ENCODE results near the gene KIF15.

The KIF15 gene

DNA sequence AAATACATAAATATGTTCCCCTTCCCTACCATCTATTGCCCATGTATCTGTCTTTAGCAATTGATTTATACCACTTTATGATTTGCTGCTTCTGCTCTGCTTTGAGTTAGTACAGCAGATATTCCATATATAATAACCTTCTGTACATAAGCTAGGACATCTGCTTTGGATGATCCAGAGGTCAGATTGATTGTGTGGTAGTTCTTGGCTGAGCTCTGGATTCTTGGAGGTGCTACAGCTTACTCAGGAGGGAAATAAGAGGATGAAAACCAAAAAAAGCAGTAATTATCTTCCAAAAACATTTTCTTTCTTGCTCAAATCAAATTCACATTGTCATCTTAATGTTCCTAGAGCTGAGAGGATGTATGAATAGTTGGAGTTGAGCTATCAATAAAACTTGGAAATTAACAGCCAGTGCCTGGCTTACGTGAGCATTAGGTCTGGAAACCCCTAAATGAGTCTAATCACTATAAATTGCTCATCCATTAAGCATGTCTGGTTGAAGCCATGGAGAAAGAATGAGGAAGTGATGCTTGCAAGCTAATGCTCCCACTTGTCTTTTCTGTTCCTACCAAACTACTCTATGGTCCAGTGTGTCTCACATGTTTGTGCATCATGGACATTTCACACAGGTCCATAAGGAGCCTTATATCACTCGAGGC lies 63.8 kb downstream of the KIF15 start:
- no peak overlapping the region for H3K4me3 ChIP-seq (ENCODE audit: low read length)
- TF ChIP-seq, protein P1, sequence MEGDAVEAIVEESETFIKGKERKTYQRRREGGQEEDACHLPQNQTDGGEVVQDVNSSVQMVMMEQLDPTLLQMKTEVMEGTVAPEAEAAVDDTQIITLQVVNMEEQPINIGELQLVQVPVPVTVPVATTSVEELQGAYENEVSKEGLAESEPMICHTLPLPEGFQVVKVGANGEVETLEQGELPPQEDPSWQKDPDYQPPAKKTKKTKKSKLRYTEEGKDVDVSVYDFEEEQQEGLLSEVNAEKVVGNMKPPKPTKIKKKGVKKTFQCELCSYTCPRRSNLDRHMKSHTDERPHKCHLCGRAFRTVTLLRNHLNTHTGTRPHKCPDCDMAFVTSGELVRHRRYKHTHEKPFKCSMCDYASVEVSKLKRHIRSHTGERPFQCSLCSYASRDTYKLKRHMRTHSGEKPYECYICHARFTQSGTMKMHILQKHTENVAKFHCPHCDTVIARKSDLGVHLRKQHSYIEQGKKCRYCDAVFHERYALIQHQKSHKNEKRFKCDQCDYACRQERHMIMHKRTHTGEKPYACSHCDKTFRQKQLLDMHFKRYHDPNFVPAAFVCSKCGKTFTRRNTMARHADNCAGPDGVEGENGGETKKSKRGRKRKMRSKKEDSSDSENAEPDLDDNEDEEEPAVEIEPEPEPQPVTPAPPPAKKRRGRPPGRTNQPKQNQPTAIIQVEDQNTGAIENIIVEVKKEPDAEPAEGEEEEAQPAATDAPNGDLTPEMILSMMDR (conservative IDR thresholded peaks at IDR 0.05; ENCODE audit: low read depth, low read length): no peak
- no peak for DNase-seq (ENCODE audit: low read depth)

DNA sequence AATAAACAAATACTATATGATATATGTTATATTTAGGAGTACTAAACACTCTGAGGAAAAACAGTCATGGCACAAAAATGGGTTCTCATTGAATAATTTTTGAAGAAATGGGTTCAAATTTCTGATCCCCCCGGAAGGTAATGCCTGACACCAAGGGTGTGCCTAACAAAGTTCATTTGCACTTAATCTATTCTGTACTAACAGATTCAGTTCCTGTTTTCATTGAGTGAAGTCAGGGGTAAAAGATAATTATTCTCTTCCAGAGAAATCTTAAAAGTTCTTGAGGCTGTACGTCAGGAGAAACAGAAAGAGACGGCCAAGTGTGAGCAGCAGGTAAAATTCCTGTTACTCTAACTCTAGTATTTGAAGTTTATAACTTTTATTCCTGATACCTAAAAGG lies 65.6 kb downstream of the KIF15 start:
- no peak overlapping the region for H3K4me3 ChIP-seq (ENCODE audit: low read length)
- TF ChIP-seq, protein P1 (conservative IDR thresholded peaks at IDR 0.05; ENCODE audit: low read depth, low read length): no peak
- no peak for DNase-seq (ENCODE audit: low read depth)

DNA sequence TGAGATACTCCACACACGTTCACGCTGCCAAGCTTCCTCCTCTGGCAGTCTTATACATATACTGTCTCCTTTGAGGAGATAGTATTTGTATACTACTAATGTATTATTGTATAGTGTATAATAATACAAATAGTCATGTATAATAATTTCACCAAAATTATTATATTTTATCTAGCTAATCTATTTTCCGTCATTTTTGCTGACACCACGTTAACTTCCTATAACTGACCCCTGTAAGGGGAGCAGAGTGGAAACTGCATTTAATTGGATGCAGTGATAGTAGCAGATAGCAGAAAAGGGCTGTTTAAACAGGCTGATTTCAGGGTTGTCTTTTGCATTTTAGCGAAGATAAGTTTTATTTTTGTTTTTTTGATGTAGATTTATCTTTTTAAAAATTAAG lies 69.6 kb downstream of the KIF15 start:
- DNase-seq (ENCODE audit: low read depth): no peak
- TF ChIP-seq, protein P1 (conservative IDR thresholded peaks at IDR 0.05; ENCODE audit: low read depth, low read length): no peak
- no peak overlapping the region for H3K4me3 ChIP-seq (ENCODE audit: low read length)

DNA sequence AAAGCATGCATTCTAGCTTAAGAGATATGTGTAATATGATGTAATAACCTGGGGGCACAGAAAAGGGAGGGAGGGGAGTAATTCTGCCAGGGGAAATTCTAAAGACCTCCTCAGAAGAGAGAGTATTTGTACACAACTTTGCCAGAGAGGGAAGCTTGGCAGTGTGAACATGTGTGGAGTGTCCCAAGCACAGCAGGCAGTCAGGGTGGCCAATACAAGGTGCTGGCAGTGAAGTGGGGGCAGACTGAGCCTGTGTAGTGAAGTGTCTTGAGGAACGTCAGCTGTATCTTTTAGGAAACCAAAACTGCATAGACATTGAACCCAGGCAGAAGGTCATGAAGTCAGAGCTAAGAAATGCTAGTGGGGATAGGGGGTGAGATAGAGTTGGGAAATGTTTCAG lies 70.4 kb downstream of the KIF15 start:
- H3K4me3 ChIP-seq (ENCODE audit: low read length): no peak overlapping the region
- DNase-seq (ENCODE audit: low read depth): no peak
- TF ChIP-seq, protein P1 (conservative IDR thresholded peaks at IDR 0.05; ENCODE audit: low read depth, low read length): no peak

DNA sequence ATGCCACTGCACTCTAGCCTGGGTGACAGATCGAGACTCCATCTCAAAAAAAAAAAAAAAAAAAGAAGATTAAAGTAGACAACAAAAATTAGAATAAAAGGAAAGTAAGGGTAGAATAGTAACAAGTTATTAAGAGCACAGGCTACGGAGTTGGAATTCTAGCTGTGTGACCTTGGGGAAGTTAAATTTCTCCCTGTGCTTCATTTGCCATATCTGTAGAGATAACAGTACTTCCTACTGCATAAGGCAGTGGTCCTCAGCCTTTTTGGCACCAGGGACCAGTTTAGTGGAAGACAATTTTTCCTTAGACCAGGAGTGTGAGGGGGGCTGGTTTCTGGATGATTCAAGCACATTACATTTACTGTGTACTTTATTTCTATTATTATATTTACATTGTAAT lies 71.4 kb downstream of the KIF15 start:
- TF ChIP-seq, protein P1 (conservative IDR thresholded peaks at IDR 0.05; ENCODE audit: low read depth, low read length): no peak
- no peak overlapping the region for H3K4me3 ChIP-seq (ENCODE audit: low read length)
- no peak for DNase-seq (ENCODE audit: low read depth)

DNA sequence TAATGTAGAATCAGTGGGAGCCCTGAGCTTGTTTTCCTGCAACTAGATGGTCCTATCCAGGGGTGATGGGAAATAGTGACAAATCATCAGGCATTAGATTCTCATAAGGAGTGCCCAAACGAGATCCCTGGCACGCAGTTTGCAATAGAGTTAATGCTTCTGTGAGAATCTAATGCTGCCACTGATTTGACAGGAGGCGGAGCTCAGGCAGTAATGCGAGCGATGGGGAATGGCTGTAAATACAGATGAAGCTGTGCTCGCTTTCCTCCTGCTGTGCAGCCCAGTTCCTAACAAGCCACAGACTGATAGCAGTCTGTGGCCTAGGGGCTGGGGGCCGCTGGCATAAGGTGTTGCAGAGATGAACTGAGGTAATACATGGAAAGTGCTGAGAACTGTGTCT lies 71.8 kb downstream of the KIF15 start:
- TF ChIP-seq, protein P1 (conservative IDR thresholded peaks at IDR 0.05; ENCODE audit: low read depth, low read length): no peak
- no peak for DNase-seq (ENCODE audit: low read depth)
- H3K4me3 ChIP-seq (ENCODE audit: low read length): no peak overlapping the region

DNA sequence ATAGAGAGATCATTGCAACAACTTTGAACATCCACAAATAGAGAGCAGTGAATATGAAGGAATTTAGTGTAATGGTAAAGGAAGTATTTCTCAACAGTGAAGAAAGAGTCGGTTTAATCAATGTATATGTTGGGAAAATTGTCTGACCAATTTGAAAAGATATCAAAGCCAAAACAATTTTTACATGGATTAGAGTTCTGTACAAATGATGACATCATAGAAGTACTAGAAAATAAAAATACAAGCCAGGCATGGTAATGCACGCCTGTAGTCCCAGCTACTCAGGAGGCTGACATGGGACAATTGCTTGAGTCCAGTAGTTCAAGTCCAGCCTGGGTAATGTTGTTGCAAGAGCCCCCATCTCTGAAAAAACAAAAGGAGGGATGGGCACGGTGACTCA lies 74.1 kb downstream of the KIF15 start:
- TF ChIP-seq, protein P1 (conservative IDR thresholded peaks at IDR 0.05; ENCODE audit: low read depth, low read length): no peak
- H3K4me3 ChIP-seq (ENCODE audit: low read length): no peak overlapping the region
- DNase-seq (ENCODE audit: low read depth): no peak

Data from retinal pigment epithelial cell (primary cell).